ENCODE results near the gene ABCB4.

ABCB4 gene

DNA sequence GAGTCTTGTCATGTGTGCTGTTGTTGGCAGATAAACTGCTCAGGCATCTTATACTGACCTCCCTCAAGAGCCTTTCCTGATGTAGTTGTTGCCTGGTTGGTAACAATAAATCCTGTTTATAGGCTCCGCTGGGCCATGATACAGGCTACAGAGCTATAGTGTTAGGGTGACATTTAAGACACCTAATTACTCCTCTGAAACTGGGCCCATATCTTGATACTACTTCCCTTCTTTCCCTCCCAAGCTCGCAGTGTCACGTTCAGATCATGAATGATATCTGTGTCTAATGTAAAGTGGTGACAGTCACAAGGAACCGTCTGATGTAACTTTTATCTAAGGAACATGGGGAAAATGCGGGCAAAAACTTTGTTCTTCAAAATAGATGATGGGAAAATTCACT, 94.6 kb downstream of the ABCB4 start:
- Histone ChIP-seq H3K27ac (ENCODE audit: low read depth, low read length) (no peak overlapping the region), H3K36me3 (ENCODE audit: insufficient read depth, low read length) (0 out of 2 replicates have a peak, but pooled peaks cover 3% of the 10 kb centered on the region), H3K9me3 (ENCODE audit: insufficient read depth, low read depth, low read length) (0 out of 2 replicates have a peak, but pooled peaks cover 14% of the 10 kb centered on the region), H3K4me1 (ENCODE audit: insufficient read depth, low read length) (no peaks in the 10 kb centered on the region), H3K4me3 (ENCODE audit: low read length) (no peak overlapping the region), H3K27me3 (ENCODE audit: insufficient read depth, low read length) (no peaks in the 10 kb centered on the region), H3K9ac (ENCODE audit: low read depth, low read length) (no peak overlapping the region)
- WGBS = 84% methylated on average over 5 of the region's 5 CpGs

DNA sequence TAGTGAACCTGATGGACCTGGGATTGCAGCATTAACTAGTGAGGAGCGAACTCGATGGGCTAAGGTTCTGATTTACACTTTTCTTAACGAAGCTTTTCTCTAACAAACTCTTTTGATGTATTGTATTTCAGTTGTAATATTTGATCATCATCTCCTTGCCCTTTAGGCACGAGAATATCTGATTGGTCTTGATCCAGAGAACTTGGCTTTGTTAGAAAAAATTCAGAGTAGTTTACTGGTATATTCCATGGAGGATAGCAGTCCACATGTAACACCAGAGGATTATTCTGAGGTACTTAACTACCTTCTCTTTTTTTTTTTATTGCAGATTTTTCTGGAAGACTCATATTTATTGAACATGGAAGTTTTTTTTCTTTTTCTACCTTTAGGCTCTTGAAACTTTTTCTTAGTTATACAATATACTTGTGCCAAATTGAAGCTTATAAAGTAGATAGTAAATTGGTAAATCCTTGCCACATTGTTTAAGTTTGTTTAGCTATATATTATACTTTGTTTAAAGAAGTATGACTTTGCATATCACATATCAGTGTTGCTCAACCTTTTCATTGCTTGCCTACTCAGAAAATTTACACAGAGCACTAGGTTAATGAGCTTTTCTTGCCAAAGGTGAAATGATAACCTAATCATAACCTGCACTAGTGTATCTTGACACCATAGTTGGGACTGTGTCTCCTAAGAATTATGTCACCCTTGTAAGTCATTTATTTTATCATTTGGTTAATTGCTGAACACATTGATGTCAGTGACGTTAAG, 99.6 kb downstream of the ABCB4 start:
- Histone ChIP-seq H3K27me3 (ENCODE audit: insufficient read depth, low read length) (no peaks in the 10 kb centered on the region), H3K9ac (ENCODE audit: low read depth, low read length) (no peak overlapping the region), H3K27ac (ENCODE audit: low read depth, low read length) (no peak overlapping the region), H3K4me3 (ENCODE audit: low read length) (no peak overlapping the region), H3K9me3 (ENCODE audit: insufficient read depth, low read depth, low read length) (no peaks in the 10 kb centered on the region), H3K4me1 (ENCODE audit: insufficient read depth, low read length) (no peaks in the 10 kb centered on the region), H3K36me3 (ENCODE audit: insufficient read depth, low read length) (0 out of 2 replicates have a peak, but pooled peaks cover 3% of the 10 kb centered on the region)
- 98% methylated on average over 5 of the region's 5 CpGs for WGBS

DNA sequence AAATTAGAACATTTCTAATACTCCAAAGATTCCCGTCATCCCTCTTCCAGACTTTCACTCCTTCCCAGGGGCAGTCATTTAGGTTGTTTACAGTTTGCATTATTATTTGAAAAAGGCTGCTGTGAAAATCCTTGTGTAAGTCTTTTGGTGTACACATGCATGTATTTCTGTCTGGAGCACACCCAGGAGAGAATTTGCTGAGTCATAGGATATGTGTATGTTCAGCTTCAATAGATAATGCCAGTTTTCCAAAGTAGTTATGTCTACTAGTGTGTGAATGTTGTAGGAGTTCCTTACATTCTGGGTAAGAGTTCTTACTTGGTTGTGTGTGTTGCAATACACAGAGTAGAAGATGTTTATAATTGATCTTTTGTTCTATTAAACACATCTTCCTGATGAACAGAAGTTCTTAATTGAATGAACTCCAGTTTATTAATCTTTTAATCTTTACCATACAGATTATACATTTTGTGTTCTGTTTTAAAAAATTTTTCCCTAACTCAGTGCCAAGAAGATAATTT, 104.8 kb downstream of the ABCB4 start:
- H3K4me3 ChIP-seq (ENCODE audit: low read length) = no peak overlapping the region
- H3K27me3 ChIP-seq (ENCODE audit: insufficient read depth, low read length) = no peaks in the 10 kb centered on the region
- WGBS = 88% methylated on average over 1 of the region's 1 CpG
- no peaks in the 10 kb centered on the region for H3K9me3 ChIP-seq (ENCODE audit: insufficient read depth, low read depth, low read length)
- no peaks in the 10 kb centered on the region for H3K4me1 ChIP-seq (ENCODE audit: insufficient read depth, low read length)
- H3K36me3 ChIP-seq (ENCODE audit: insufficient read depth, low read length) = no peaks in the 10 kb centered on the region; the same call in 1 of the 2 replicates
- no peak overlapping the region for H3K9ac ChIP-seq (ENCODE audit: low read depth, low read length)
- H3K27ac ChIP-seq (ENCODE audit: low read depth, low read length) = no peak overlapping the region

DNA sequence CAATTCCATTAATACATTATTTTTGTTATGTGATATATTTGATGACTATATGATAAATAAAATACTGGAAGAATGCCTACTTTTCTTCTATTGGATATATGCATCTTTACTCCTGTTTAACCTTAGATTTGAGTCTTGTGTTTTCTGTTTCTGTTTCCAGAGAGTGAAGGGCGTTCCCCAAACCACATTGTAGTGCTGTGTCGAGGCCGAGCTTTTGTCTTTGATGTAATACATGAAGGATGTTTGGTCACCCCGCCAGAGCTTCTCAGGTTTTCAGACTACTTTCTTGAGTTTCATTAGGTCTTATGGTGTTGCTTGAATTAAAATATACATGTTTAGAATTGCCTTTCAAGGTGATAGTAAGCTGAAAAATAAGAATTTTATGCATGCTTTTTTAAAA, 106.3 kb downstream of the ABCB4 start:
- H3K9ac ChIP-seq (ENCODE audit: low read depth, low read length) = no peak overlapping the region
- no peaks in the 10 kb centered on the region; the same call in 1 of the 2 replicates for H3K36me3 ChIP-seq (ENCODE audit: insufficient read depth, low read length)
- H3K27ac ChIP-seq (ENCODE audit: low read depth, low read length) = no peak overlapping the region
- 97% methylated on average over 4 of the region's 4 CpGs for WGBS
- no peaks in the 10 kb centered on the region for H3K4me1 ChIP-seq (ENCODE audit: insufficient read depth, low read length)
- H3K4me3 ChIP-seq (ENCODE audit: low read length) = no peak overlapping the region
- H3K9me3 ChIP-seq (ENCODE audit: insufficient read depth, low read depth, low read length) = no peaks in the 10 kb centered on the region
- no peaks in the 10 kb centered on the region for H3K27me3 ChIP-seq (ENCODE audit: insufficient read depth, low read length)

DNA sequence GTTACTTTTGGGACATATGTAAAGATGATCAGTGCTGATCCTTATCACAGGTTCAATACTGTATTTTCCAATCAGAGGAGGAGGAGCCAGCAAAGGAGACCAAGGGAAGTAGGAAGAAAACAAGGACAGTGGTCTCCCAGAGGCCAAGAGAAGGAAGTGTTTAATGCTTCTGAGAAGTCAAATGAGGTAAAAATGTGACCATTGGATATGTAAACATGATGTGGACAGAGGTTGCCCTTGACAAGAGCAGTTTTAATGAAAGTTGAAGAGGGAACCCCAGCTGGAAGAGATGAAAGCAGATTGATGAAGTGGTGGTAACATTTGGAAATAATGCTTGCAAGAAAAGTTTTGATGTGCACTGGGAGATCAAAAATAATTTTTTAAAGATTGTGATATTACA, 111.2 kb downstream of the ABCB4 start:
- Histone ChIP-seq H3K4me3 (ENCODE audit: low read length) (no peak overlapping the region), H3K9me3 (ENCODE audit: insufficient read depth, low read depth, low read length) (no peaks in the 10 kb centered on the region), H3K9ac (ENCODE audit: low read depth, low read length) (no peak overlapping the region), H3K27ac (ENCODE audit: low read depth, low read length) (no peak overlapping the region), H3K27me3 (ENCODE audit: insufficient read depth, low read length) (no peaks in the 10 kb centered on the region), H3K36me3 (ENCODE audit: insufficient read depth, low read length) (no peaks in the 10 kb centered on the region; the same call in 1 of the 2 replicates), H3K4me1 (ENCODE audit: insufficient read depth, low read length) (no peaks in the 10 kb centered on the region)

DNA sequence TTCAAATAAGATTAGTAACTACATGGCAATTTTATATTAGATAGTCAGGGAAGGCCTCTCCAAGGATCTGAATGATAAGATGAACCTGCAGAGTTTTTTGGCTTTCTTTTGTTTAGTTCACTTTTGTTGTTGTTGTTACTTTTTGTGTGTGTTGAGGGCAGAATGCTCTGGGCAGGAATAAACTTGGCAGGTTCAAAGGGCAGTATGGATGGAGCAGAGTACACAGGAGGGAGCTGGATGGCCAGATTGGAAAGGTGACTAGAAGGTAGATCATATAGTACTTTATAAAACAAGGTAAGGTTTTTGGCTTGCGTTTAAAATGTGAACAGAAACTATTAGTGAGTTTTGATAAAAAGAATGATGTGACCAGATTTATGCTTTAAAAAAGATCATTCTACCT, 112.1 kb downstream of the ABCB4 start:
- Histone ChIP-seq H3K9me3 (ENCODE audit: insufficient read depth, low read depth, low read length) (peaks cover 5% of the 10 kb centered on the region; the same call in 1 of the 2 replicates), H3K36me3 (ENCODE audit: insufficient read depth, low read length) (peaks cover 4% of the 10 kb centered on the region; the same call in 1 of the 2 replicates), H3K27me3 (ENCODE audit: insufficient read depth, low read length) (no peaks in the 10 kb centered on the region), H3K9ac (ENCODE audit: low read depth, low read length) (no peak overlapping the region), H3K27ac (ENCODE audit: low read depth, low read length) (no peak overlapping the region), H3K4me1 (ENCODE audit: insufficient read depth, low read length) (no peaks in the 10 kb centered on the region), H3K4me3 (ENCODE audit: low read length) (no peak overlapping the region)
- 83% methylated on average over 1 of the region's 1 CpG for WGBS

DNA sequence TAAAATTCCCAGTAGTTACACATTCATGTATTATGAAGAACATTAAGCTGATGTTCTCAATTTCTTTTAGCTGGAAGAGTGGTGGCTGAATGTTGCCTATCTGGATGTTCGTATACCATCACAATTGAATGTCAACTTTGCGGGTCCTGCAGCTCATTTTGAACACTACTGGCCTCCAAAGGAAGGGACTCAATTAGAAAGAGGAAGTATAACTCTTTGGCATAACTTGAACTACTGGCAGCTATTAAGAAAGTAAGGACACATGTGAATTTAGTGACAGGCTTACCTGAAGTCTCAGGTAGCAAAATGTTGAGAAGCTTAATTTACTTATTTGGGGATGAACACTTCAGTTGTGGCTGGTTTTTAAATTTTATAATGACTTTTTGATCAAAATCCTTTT, 114.2 kb downstream of the ABCB4 start:
- 97% methylated on average over 2 of the region's 2 CpGs for WGBS
- Histone ChIP-seq H3K9me3 (ENCODE audit: insufficient read depth, low read depth, low read length) (peaks cover 19% of the 10 kb centered on the region; the same call in 1 of the 2 replicates), H3K36me3 (ENCODE audit: insufficient read depth, low read length) (peaks cover 12% of the 10 kb centered on the region), H3K27me3 (ENCODE audit: insufficient read depth, low read length) (no peaks in the 10 kb centered on the region), H3K4me3 (ENCODE audit: low read length) (no peak overlapping the region), H3K4me1 (ENCODE audit: insufficient read depth, low read length) (no peaks in the 10 kb centered on the region), H3K9ac (ENCODE audit: low read depth, low read length) (no peak overlapping the region), H3K27ac (ENCODE audit: low read depth, low read length) (no peak overlapping the region)

DNA sequence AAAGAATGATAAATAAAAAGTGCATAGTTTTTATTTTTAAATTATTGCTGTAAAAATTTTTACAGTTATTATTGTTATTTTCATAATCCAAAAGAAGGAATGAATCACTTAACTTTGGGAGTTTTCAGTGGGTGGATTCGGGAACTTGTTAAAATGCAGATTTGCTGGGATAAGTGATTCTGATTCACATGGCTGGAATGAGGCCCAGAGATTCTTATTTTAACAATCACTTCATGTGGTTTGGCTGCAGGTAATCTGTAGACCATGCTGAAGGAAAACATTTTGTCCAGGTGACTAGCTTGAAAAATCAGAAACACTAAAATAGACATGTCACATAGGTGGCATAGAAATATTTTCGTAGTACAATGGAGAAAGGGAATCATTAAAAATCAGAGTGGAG, 116.1 kb downstream of the ABCB4 start:
- no peak overlapping the region for H3K9ac ChIP-seq (ENCODE audit: low read depth, low read length)
- H3K27ac ChIP-seq (ENCODE audit: low read depth, low read length) = no peak overlapping the region
- H3K27me3 ChIP-seq (ENCODE audit: insufficient read depth, low read length) = no peaks in the 10 kb centered on the region
- H3K36me3 ChIP-seq (ENCODE audit: insufficient read depth, low read length) = peaks cover 27% of the 10 kb centered on the region
- H3K9me3 ChIP-seq (ENCODE audit: insufficient read depth, low read depth, low read length) = peaks cover 39% of the 10 kb centered on the region
- H3K4me3 ChIP-seq (ENCODE audit: low read length) = no peak overlapping the region
- H3K4me1 ChIP-seq (ENCODE audit: insufficient read depth, low read length) = no peaks in the 10 kb centered on the region
- 100% methylated on average over 2 of the region's 2 CpGs for WGBS

DNA sequence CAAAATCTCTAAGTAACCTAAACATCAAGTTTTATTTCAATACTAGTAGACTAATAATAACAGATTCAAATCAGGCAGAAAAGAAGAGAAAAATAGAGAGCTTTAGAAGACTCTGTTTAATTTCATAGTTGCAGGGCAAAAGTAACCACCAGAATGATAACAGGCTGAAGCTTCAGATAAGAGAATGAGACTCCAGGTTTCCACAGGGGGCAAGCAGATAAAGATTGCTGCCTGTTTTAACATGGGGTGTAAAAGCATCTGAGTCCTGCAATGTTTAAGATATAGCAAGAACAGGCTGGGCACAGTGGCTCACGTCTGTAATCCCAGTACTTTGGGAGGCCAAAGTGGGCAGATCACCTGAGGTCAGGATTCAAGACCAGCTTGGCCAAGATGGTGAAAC, 119.0 kb downstream of the ABCB4 start:
- Histone ChIP-seq H3K9me3 (ENCODE audit: insufficient read depth, low read depth, low read length) (peaks cover 68% of the 10 kb centered on the region), H3K36me3 (ENCODE audit: insufficient read depth, low read length) (peaks cover 56% of the 10 kb centered on the region), H3K27ac (ENCODE audit: low read depth, low read length) (no peak overlapping the region), H3K4me1 (ENCODE audit: insufficient read depth, low read length) (no peaks in the 10 kb centered on the region), H3K9ac (ENCODE audit: low read depth, low read length) (no peak overlapping the region), H3K4me3 (ENCODE audit: low read length) (no peak overlapping the region), H3K27me3 (ENCODE audit: insufficient read depth, low read length) (no peaks in the 10 kb centered on the region)
- 95% methylated on average over 1 of the region's 1 CpG for WGBS

DNA sequence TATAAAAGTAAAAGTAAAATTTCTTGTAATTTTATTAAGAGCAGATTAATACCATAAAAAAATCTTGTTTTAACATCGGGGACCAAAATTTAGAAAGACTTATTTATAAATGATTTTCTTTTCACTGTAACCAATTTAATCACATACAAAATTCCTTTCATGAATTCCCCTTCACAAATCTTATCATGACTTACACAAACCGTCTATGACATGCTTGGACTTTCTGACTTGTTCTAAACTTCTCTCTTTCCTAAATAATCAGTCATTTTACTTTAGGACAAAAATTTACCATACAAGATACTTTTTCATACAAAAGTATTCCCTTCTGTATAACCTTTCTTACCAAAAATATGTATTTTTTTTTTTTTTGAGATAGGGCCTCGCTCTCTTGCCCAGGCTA, 120.7 kb downstream of the ABCB4 start:
- Histone ChIP-seq H3K27ac (ENCODE audit: low read depth, low read length) (no peak overlapping the region), H3K9me3 (ENCODE audit: insufficient read depth, low read depth, low read length) (peaks cover 73% of the 10 kb centered on the region), H3K9ac (ENCODE audit: low read depth, low read length) (no peak overlapping the region), H3K27me3 (ENCODE audit: insufficient read depth, low read length) (no peaks in the 10 kb centered on the region), H3K4me3 (ENCODE audit: low read length) (no peak overlapping the region), H3K4me1 (ENCODE audit: insufficient read depth, low read length) (no peaks in the 10 kb centered on the region), H3K36me3 (ENCODE audit: insufficient read depth, low read length) (peaks cover 68% of the 10 kb centered on the region)
- 86% methylated on average over 3 of the region's 3 CpGs for WGBS
